ENCODE measurements around the gene RHEX.

The RHEX gene

GRCh38 chr1:206098242-206098919 lies 45.4 kb downstream of the RHEX start:
- DNase-seq = no peak

- no peak for DNase-seq
Observed at GRCh38 chr1:206100226-206100815, 47.3 kb downstream of the RHEX start.

- no peak for DNase-seq
Observed at GRCh38 chr1:206101351-206102045, 48.5 kb downstream of the RHEX start.

GRCh38 chr1:206102292-206102936 lies 49.4 kb downstream of the RHEX start:
- DNase-seq = no peak

GRCh38 chr1:206103979-206104378 lies 51.0 kb downstream of the RHEX start:
- DNase-seq = no peak

GRCh38 chr1:206105464-206105995 lies 52.6 kb downstream of the RHEX start:
- DNase-seq = no peak

- peak; percentile 72 for DNase-seq
Observed at GRCh38 chr1:206106328-206107167, 53.6 kb downstream of the RHEX start.

- no peak for DNase-seq
Observed at GRCh38 chr1:206107168-206107544, 54.2 kb downstream of the RHEX start.

- no peak for DNase-seq
Observed at GRCh38 chr1:206108635-206109034, 55.7 kb downstream of the RHEX start.

- no peak for DNase-seq
Observed at GRCh38 chr1:206109718-206110117, 56.7 kb downstream of the RHEX start.

- DNase-seq = no peak
Observed at GRCh38 chr1:206110161-206110560, 57.2 kb downstream of the RHEX start.

- no peak for DNase-seq
Observed at GRCh38 chr1:206110820-206111219, 57.8 kb downstream of the RHEX start.

- DNase-seq = no peak
Observed at GRCh38 chr1:206111271-206111927, 58.4 kb downstream of the RHEX start.

GRCh38 chr1:206112600-206113301 lies 59.8 kb downstream of the RHEX start:
- DNase-seq = no peak

GRCh38 chr1:206114692-206115640 lies 62.0 kb downstream of the RHEX start:
- no peak for DNase-seq

- no peak for DNase-seq
Observed at GRCh38 chr1:206115791-206116190, 62.8 kb downstream of the RHEX start.

- DNase-seq = no peak
Observed at GRCh38 chr1:206116191-206116872, 63.4 kb downstream of the RHEX start.

GRCh38 chr1:206116873-206117150 lies 63.8 kb downstream of the RHEX start:
- DNase-seq = no peak

GRCh38 chr1:206117151-206117948 lies 64.4 kb downstream of the RHEX start, which contains the start of gene AVPR1B:
Gene AVPR1B, minus strand, starts transcription at chr1:206117388. Its CDS starts 498 bp downstream, at chr1:206116890.
- DNase-seq = no peak
